HL-60 (cell line): ENCODE measurements around the gene OR10H4.

Experiments
- CTCF ChIP-seq: IDR thresholded peaks from one replicate; pipeline ENCODE4 v1.5.1; 2011; ENCODE audit warnings: low read length, control low read depth, inconsistent platforms; ENCODE audit not compliant: insufficient read depth
- GABPA ChIP-seq: IDR thresholded peaks from 2 replicates; pipeline ENCODE4 v1.6.1; 2012; ENCODE audit warnings: low read depth
- POLR2AphosphoS5 ChIP-seq: IDR thresholded peaks from 2 replicates; pipeline ENCODE4 v1.6.1; 2012; ENCODE audit warnings: low read depth
- REST ChIP-seq: IDR thresholded peaks from 2 replicates; pipeline ENCODE4 v1.6.1; 2012; ENCODE audit warnings: low read depth; ENCODE audit not compliant: insufficient replicate concordance

- no peak for TF ChIP-seq POLR2AphosphoS5
- TF ChIP-seq REST = no peak
- no peak for TF ChIP-seq CTCF
- TF ChIP-seq GABPA = no peak
Observed at GRCh38 chr19:15900504-15900903, 48.3 kb upstream of the OR10H4 start.
